Measurements from ENCODE around the gene TMEM141. TPM values are rescaled to one million over a fixed set of nuclear protein-coding genes. Genes with fewer than 3 reads are reported as not detected.
"Not testable (repeated sequence)": the region's sequence is repeated elsewhere in the genome, so short reads cannot be mapped to it uniquely, and the experiment has no call there.

Gene TMEM141
- total RNA-seq, 1 donor from 2014 or later, result 57.8 TPM

- Mint-ChIP-seq H3K4me1 (ENCODE audit: low read depth) (no peaks in the 10 kb centered on the region), H3K9me3 (ENCODE audit: low read depth) (no peaks in the 10 kb centered on the region), H3K27me3 (no peaks in the 10 kb centered on the region), H3K4me3 (ENCODE audit: low read depth) (no peak overlapping the region), H3K27ac (no peak overlapping the region), H3K36me3 (ENCODE audit: insufficient read depth) (peaks cover 5% of the 10 kb centered on the region)
- no peak for TF ChIP-seq CTCF (IDR thresholded peaks at IDR 0.05; ENCODE audit: unreplicated experiment)
- no peak for DNase-seq (ENCODE audit: low spot score, unreplicated experiment)
These were observed 41.4 kb downstream of the TMEM141 start for GRCh38 chr9:136832581-136832980.

- H3K36me3 Mint-ChIP-seq (ENCODE audit: insufficient read depth); H3K4me3 Mint-ChIP-seq (ENCODE audit: low read depth); H3K9me3 Mint-ChIP-seq (ENCODE audit: low read depth); H3K27me3 Mint-ChIP-seq; H3K27ac Mint-ChIP-seq; H3K4me1 Mint-ChIP-seq (ENCODE audit: low read depth); DNase-seq (ENCODE audit: low spot score, unreplicated experiment): not testable (repeated sequence)
These were observed 42.4 kb downstream of the TMEM141 start for GRCh38 chr9:136833381-136834048.

GRCh38 chr9:136835162-136835931 is 44.2 kb downstream of the TMEM141 start:
- H3K27me3 Mint-ChIP-seq, result no peaks in the 10 kb centered on the region
- H3K27ac Mint-ChIP-seq, result no peak overlapping the region
- H3K9me3 Mint-ChIP-seq (ENCODE audit: low read depth), result no peaks in the 10 kb centered on the region
- peaks cover 3% of the 10 kb centered on the region for H3K4me1 Mint-ChIP-seq (ENCODE audit: low read depth)
- no peak overlapping the region for H3K4me3 Mint-ChIP-seq (ENCODE audit: low read depth)
- H3K36me3 Mint-ChIP-seq (ENCODE audit: insufficient read depth), result peaks cover 8% of the 10 kb centered on the region
- TF ChIP-seq CTCF (IDR thresholded peaks at IDR 0.05; ENCODE audit: unreplicated experiment), result no peak
- no peak for DNase-seq (ENCODE audit: low spot score, unreplicated experiment)

GRCh38 chr9:136835932-136836904 is 45.1 kb downstream of the TMEM141 start:
- Mint-ChIP-seq H3K4me1 (ENCODE audit: low read depth) (peaks cover 8% of the 10 kb centered on the region), H3K9me3 (ENCODE audit: low read depth) (no peaks in the 10 kb centered on the region), H3K27ac (no peak overlapping the region), H3K27me3 (no peaks in the 10 kb centered on the region), H3K36me3 (ENCODE audit: insufficient read depth) (peaks cover 8% of the 10 kb centered on the region), H3K4me3 (ENCODE audit: low read depth) (no peak overlapping the region)
- DNase-seq (ENCODE audit: low spot score, unreplicated experiment), result no peak
- TF ChIP-seq CTCF (IDR thresholded peaks at IDR 0.05; ENCODE audit: unreplicated experiment), result no peak

GRCh38 chr9:136837146-136837855 is 46.2 kb downstream of the TMEM141 start:
- Mint-ChIP-seq H3K36me3 (ENCODE audit: insufficient read depth) (peaks cover 6% of the 10 kb centered on the region), H3K4me1 (ENCODE audit: low read depth) (peaks cover 11% of the 10 kb centered on the region), H3K4me3 (ENCODE audit: low read depth) (no peak overlapping the region), H3K9me3 (ENCODE audit: low read depth) (no peaks in the 10 kb centered on the region), H3K27ac (no peak overlapping the region), H3K27me3 (no peaks in the 10 kb centered on the region)
- TF ChIP-seq CTCF (IDR thresholded peaks at IDR 0.05; ENCODE audit: unreplicated experiment), result no peak
- no peak for DNase-seq (ENCODE audit: low spot score, unreplicated experiment)

- not testable (repeated sequence) for H3K27ac Mint-ChIP-seq; H3K36me3 Mint-ChIP-seq (ENCODE audit: insufficient read depth); H3K27me3 Mint-ChIP-seq; DNase-seq (ENCODE audit: low spot score, unreplicated experiment); H3K9me3 Mint-ChIP-seq (ENCODE audit: low read depth); H3K4me3 Mint-ChIP-seq (ENCODE audit: low read depth)
- peaks cover 11% of the 10 kb centered on the region for H3K4me1 Mint-ChIP-seq (ENCODE audit: low read depth)
These were observed 46.7 kb downstream of the TMEM141 start for GRCh38 chr9:136837856-136838277.
